GM19025 (cell line): ENCODE data around the gene CDK16.
"Not testable (repeated sequence)": the region's sequence is repeated elsewhere in the genome, so short reads cannot be mapped to it uniquely, and the experiment has no call there.

Source experiments
- ATAC-seq: cut with Tn5 transposase; IDR thresholded peaks from one replicate; pipeline ENCODE4 v1.9.1; 2021; ENCODE audit warnings: mild to moderate bottlenecking, low read depth, moderate library complexity; ENCODE audit not compliant: unreplicated experiment

CDK16 gene

DNA sequence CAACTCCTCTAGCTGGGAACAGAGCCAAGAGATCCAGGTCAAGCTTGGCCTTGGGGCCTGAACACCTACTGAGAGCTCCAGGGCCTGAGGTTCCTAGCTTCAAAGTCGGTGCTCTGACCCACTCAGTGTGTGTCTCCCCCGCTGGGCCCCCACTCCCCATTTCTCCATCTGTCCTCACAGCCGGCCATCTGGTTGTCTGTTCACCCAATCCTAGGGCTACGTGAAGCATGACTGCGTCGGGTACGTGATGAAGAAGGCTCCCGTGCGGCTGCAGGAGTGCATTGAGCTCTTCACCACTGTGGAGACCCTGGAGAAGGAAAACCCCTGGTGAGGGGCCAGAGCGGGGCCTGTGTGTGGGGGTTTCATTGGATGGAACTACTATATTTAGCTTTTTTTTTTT, 26.7 kb downstream of the CDK16 start:
- ATAC-seq, result no peak

DNA sequence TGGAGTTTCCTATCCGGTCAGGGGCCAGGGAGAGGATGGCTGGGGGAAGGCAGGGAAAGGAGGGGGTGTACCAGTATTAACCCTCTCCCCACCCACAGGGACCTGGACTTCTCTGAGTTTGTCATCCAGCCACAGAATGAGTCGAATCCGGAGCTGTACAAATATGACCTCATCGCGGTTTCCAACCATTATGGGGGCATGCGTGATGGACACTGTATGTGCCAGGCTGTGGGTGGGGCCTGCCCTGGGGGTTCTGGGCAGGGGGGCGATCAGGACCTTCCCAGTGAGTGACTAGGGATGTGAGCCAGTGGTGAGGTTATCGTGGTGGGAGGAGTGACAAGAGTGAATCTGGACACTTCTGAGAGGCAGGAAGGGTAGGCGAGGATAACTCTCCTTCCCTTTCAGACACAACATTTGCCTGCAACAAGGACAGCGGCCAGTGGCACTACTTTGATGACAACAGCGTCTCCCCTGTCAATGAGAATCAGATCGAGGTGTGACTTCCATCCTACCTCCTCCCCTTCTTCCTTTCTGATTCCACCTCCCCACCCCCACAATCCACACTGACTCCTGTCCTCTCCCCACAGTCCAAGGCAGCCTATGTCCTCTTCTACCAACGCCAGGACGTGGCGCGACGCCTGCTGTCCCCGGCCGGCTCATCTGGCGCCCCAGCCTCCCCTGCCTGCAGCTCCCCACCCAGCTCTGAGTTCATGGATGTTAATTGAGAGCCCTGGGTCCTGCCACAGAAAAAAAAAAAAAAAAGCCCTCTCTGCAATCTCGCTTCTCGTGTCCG, 28.9 kb downstream of the CDK16 start:
- ATAC-seq, result no peak

DNA sequence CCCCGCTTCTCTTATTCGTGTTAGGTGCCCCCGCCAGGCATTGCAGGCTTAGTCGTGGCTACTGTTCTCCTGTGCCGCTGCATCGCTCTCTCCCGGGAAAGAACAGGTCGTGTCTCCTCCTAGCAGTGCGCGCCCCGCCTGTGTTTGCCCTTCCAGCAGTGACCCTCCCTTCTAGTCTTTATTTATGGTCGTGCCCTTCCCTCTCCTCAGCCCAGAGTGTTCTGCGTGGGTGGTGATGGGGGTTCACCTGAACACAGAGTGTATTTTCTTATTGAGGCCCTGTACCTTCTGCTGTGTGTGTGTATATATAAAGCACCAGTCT, 29.5 kb downstream of the CDK16 start:
- ATAC-seq, result no peak

DNA sequence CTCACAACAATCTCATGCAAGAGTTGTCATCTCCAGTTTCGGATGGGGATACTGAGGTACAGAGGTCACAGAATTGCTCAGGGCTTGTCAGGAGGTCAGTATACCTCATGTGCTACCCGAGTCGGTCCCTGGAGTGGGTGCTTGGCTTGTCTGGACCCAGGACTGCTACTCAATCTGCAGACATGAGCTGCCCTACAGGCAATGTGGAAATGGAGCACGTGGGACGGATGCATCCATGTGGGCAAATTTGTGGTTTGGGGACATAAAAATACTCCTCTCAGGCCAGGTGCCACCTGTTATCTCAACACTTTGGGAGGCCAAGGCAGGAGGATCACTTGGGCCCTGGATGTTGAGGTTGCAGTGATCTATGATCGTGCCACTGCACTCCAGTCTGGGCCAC, 30.1 kb downstream of the CDK16 start:
- ATAC-seq, result no peak

DNA sequence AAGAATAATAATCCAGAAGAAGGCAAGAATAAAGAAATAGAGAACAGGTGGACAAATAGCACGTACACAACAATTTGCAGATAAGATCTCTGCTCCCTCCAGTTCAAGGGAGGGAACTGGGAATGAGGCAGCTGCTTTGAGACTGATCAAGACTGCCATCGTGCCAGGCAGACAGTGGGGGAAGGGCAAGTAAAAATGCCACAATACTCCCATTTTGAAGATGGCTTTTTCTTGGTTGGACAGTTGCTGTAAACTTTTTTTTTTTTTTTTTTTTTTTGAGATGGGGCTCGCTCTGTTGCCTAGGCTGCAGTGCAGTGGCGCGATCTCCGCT, 31.5 kb downstream of the CDK16 start:
- no peak for ATAC-seq

DNA sequence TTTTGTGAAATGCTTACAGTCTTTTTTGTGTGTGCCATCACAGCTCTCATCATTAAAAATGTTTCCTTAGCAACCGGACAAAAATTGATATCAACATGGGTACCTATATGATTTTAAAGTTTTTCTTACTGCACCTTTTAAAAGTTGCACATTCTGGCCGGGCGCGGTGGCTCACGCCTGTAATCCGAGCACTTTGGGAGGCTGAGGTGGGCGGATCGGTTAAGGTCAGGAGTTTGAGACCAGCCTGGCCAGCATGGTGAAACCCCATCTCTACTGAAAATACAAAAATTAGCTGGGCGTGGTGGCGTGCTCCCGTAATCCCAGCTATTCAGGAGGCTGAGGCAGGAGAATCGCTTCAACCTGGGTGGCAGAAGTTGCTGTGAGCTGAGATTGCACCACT, 39.1 kb downstream of the CDK16 start:
- not testable (repeated sequence) for ATAC-seq

DNA sequence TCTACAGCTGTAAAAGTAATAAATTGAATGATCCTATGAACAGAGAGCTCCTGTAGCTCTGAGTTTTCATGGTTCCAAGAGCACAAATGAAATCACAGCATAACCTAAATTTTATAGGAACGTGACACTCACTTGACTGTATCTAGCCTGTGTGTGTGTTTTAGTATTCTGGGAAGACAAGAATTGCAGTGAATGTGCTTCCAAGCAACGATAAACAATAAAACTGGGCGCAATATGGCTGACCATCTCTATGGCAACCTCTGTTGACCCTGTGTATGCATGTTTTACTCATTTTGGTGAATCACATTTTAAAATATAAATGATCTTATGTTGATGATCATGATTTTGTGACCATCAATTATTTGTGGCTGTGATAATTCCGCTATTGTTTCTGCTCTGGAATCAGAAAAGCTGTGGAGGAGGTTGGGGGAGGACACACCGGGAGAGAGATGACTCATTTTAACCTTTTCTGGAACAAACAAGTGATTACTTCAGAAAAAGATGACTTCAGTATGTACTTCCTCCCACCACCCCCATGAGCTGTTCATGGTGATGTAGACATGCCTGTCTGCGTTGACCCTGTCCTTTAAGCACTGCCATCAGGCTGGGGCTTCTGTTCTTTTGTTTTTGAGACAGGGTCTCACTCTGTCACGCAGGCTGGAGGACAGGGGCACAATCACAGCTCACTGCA, 46.1 kb downstream of the CDK16 start:
- no peak for ATAC-seq

DNA sequence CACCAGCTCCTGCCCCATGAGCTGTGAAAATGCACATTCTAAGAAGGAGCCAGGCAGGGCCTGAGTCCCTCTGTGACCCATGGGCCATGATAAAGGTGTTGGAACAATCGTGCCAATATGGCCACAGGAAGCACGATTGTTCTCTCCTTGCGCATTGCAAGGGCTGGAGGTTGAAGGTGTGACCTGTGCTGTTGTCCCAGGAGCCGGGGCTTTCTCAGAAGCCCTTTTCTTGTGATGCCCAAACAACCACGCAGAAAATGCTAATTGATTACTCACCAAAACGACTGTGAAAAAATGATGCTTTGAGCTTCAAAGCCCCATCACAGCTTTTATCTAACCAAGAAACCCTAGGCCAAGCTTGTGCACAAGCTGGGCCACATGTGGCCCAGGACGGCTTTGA, 48.2 kb downstream of the CDK16 start:
- ATAC-seq, result no peak

DNA sequence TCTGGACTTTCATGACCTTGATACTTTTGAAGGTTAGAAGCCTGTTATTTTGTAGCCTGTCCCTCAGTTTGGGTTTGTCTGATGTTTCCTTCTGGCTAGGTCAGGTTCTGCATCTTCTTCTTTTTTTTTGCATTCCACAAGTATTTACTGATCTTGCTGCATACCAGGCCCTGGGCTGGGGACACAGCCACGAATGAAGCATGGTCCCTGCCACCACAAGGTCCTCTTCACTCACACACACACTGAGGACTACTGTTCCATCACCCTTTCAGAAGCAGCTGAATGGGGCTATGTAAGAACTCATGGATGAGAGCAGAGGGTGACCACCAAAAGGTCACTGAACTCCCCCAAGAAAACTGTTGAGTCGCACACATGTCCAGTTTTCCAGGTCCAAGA, 53.5 kb downstream of the CDK16 start:
- no peak for ATAC-seq

DNA sequence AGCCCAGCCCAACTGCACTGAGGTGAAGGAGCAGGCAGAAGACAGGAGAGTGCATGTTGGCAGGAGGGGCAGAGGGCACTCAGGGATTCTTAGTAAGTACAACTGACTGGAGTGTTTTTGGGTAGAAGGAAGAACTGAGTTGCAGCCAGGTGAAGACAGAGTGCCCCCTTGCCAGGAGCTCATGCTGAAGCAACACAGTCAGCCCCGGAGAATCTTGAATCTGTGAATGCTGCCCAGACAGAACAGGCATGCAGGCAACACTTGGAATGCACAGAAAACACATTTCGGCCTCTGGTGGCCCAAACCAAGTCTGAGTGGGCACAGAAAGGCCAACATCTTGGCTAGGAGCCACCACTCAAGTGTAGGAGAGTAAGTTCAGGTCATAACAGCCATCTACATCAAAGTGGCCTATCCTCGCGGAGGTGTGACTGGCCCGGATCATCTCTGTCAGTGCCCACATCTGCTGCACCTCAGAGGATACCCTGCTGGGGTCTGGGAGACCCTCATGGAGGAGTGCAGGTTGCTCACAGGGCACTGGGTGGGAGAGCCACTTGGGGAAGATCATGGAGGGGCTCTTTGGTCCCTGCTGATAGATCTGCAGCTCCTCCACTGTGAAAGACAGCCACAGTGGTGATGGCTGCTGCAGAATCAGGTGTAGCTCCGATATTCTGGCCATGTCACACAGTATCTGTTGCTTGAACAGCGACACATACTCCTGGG, 54.7 kb downstream of the CDK16 start:
- no peak for ATAC-seq

DNA sequence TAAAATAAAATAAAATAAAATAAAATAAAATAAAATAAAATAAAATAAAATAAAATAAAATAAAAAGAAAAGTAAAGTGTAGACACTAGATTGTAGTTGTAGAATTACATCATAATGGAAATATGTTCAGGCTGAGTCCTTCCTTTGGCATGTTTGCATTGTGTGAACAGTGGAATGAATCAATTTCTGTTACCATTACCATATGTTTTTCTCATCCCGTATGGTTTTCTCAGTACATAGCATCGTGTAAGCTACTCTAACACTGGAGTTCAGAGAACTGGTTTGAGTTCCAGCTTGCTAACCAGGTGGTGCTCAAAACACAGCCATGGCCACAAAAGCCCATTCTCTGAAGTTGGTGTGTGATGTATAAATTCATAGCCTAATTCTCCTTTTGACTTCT, 60.2 kb downstream of the CDK16 start:
- ATAC-seq, result no peak
